ENCODE results near the gene KIF20A. TPM values are rescaled to one million over a fixed set of nuclear protein-coding genes. Genes with fewer than 3 reads are reported as not detected.

The KIF20A gene
- total RNA-seq, 1 experiment from 2014 or later, result 74.2 TPM

DNA sequence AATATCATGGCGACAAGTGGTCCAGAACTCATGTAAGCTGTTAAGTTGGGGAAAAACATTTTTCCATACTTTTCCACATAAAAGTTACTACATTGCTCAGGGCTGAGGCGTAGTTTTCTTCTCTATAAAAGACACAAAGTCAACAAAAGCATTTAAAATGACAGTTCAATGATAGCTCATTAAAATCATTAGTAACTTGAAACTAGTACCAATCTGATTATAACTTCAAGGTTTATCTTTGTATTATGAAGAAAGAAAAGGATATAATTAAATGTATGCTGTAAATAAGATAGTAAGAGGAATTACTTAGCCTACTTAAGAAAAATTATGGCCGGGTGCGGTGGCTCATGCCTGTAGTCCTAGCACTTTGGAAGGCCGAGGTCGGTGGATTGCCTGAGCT lies 49.6 kb upstream of the KIF20A start:
- TF ChIP-seq, protein P1, sequence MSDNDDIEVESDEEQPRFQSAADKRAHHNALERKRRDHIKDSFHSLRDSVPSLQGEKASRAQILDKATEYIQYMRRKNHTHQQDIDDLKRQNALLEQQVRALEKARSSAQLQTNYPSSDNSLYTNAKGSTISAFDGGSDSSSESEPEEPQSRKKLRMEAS (IDR thresholded peaks at IDR 0.05), result no peak
- TF ChIP-seq RAD21 (IDR thresholded peaks at IDR 0.05; ENCODE audit: low read depth) (no peak), CEBPB (IDR thresholded peaks at IDR 0.05; ENCODE audit: low read depth) (no peak), SIN3A (IDR thresholded peaks at IDR 0.05; ENCODE audit: low read depth) (no peak), TCF7L2 (IDR thresholded peaks at IDR 0.05; ENCODE audit: borderline replicate concordance, extremely low read depth, insufficient read depth, insufficient read length) (no peak), ELF1 (IDR thresholded peaks at IDR 0.05; ENCODE audit: borderline replicate concordance, low read depth) (no peak), YY1 (IDR thresholded peaks at IDR 0.05; ENCODE audit: extremely low read depth, insufficient replicate concordance, low read depth, low read length) (no peak), POLR2AphosphoS5 (IDR thresholded peaks at IDR 0.05; ENCODE audit: low read depth, low read length) (no peak)
- TF ChIP-seq, protein P2, sequence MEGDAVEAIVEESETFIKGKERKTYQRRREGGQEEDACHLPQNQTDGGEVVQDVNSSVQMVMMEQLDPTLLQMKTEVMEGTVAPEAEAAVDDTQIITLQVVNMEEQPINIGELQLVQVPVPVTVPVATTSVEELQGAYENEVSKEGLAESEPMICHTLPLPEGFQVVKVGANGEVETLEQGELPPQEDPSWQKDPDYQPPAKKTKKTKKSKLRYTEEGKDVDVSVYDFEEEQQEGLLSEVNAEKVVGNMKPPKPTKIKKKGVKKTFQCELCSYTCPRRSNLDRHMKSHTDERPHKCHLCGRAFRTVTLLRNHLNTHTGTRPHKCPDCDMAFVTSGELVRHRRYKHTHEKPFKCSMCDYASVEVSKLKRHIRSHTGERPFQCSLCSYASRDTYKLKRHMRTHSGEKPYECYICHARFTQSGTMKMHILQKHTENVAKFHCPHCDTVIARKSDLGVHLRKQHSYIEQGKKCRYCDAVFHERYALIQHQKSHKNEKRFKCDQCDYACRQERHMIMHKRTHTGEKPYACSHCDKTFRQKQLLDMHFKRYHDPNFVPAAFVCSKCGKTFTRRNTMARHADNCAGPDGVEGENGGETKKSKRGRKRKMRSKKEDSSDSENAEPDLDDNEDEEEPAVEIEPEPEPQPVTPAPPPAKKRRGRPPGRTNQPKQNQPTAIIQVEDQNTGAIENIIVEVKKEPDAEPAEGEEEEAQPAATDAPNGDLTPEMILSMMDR (IDR thresholded peaks at IDR 0.05 in 2 of 3, conservative IDR thresholded peaks at IDR 0.05 in 1 of 3; ENCODE audit: borderline replicate concordance in 1 of 3, insufficient read depth in 1 of 3, low read depth in 2 of 3, low read length in 2 of 3), result no peak
- peaks cover 4 to 9% of the 10 kb centered on the region in 2 experiments; a peak in 3 of 4 replicates for H3K4me1 ChIP-seq (ENCODE audit: control insufficient read depth in 1 of 2, insufficient read depth in 2 of 2, low read length in 2 of 2)
- ChIA-PET RAD21 (ENCODE audit: low non-redundant PET in 1 of 2, low total read pairs in 2 of 2, uncharacterized antibody in 2 of 2, unreplicated experiment in 2 of 2) (interaction anchor here in 1 of 2 experiments (0.7 kb wide), 1 partner anchor 10 kb away, joined by 3 read pairs; no protein-coding TSS in a partner anchor), POLR2A (no interaction called here), CTCF (interaction anchor here (0.9 kb wide), 1 partner anchor 95 kb away, joined by 8 read pairs; no protein-coding TSS in a partner anchor)
- intact Hi-C loops (cut with micrococcal nuclease), result no loop called here
- no peak overlapping the region for H2AFZ ChIP-seq (ENCODE audit: low read depth, low read length, poor library complexity, severe bottlenecking)
- no peak overlapping the region for H3K27ac ChIP-seq (ENCODE audit: low read depth, low read length)
- no peaks in the 10 kb centered on the region for H3K79me2 ChIP-seq (ENCODE audit: insufficient read depth, low read length)
- no peaks in the 10 kb centered on the region for H3K36me3 ChIP-seq (ENCODE audit: control insufficient read depth in 1 of 2, insufficient read depth in 2 of 2, low read length in 2 of 2)
- no peak for ATAC-seq
- no peaks in the 10 kb centered on the region for H3K9me3 ChIP-seq (ENCODE audit: control insufficient read depth in 1 of 2, insufficient read depth in 1 of 2, low read depth in 1 of 2, low read length in 2 of 2)
- H3K4me3 ChIP-seq (replicated peaks in 1 of 2; ENCODE audit: low read depth in 1 of 2, low read length in 2 of 2), result no peak overlapping the region
- H3K4me2 ChIP-seq (ENCODE audit: low read length), result no peak overlapping the region
- H3K9me2 ChIP-seq (ENCODE audit: insufficient read depth), result no peaks in the 10 kb centered on the region
- H3K27me3 ChIP-seq (ENCODE audit: insufficient read depth, low read length), result no peaks in the 10 kb centered on the region
- no TSS peak for BruUV-seq (replicated peaks)
- DNase-seq (ENCODE audit: low read depth, low spot score), result no peak
- H3K9ac ChIP-seq (ENCODE audit: low read length), result no peak overlapping the region
- H4K20me1 ChIP-seq (ENCODE audit: insufficient read depth), result no peaks in the 10 kb centered on the region

Measured in HCT116 (cell line).